GM19193 (cell line): ENCODE measurements around the gene TTLL9.

Experiments used
- POLR2A ChIP-seq: IDR thresholded peaks from 4 replicates; pipeline ENCODE4 v1.6.1; 2011; ENCODE audit not compliant: insufficient read depth, insufficient read length; ENCODE audit errors: extremely low read depth

Gene TTLL9

GRCh38 chr20:31861135-31861384, 9.4 kb upstream of the TTLL9 start:
- TF ChIP-seq POLR2A: no peak

GRCh38 chr20:31861385-31862156, 8.9 kb upstream of the TTLL9 start:
- no peak for TF ChIP-seq POLR2A

- no peak for TF ChIP-seq POLR2A
Observed at GRCh38 chr20:31862157-31862470, 8.3 kb upstream of the TTLL9 start.

- TF ChIP-seq POLR2A: no peak
Observed at GRCh38 chr20:31862506-31862905, 7.9 kb upstream of the TTLL9 start.

- TF ChIP-seq POLR2A: no peak
Observed at GRCh38 chr20:31863296-31864085, 6.9 kb upstream of the TTLL9 start.

- no peak for TF ChIP-seq POLR2A
Observed at GRCh38 chr20:31864521-31865400, 5.7 kb upstream of the TTLL9 start.

- no peak for TF ChIP-seq POLR2A
Observed at GRCh38 chr20:31866221-31866620, 4.2 kb upstream of the TTLL9 start.

GRCh38 chr20:31868853-31869672, 1.4 kb upstream of the TTLL9 start:
- TF ChIP-seq POLR2A: no peak

- no peak for TF ChIP-seq POLR2A
Observed at GRCh38 chr20:31869673-31869941, 827 bp upstream of the TTLL9 start.

GRCh38 chr20:31870726-31871617, 538 bp downstream of the TTLL9 start:
- no peak for TF ChIP-seq POLR2A

GRCh38 chr20:31871618-31871954, 1.2 kb downstream of the TTLL9 start:
- TF ChIP-seq POLR2A: no peak

GRCh38 chr20:31872406-31872805, 2.0 kb downstream of the TTLL9 start:
- no peak for TF ChIP-seq POLR2A

- no peak for TF ChIP-seq POLR2A
Observed at GRCh38 chr20:31875671-31876070, 5.2 kb downstream of the TTLL9 start.

GRCh38 chr20:31877684-31878083, 7.2 kb downstream of the TTLL9 start:
- TF ChIP-seq POLR2A: no peak
